ENCODE data around the gene SARS1. TPM values are rescaled to one million over a fixed set of nuclear protein-coding genes. Genes with fewer than 3 reads are reported as not detected.

SARS1 gene
- total and polyA plus RNA-seq, 8 donors, result 139 to 189 (median 145) TPM

GRCh38 chr1:109280862-109281261 is 67.1 kb downstream of the SARS1 start:
- DNase-seq (no peak), ATAC-seq (no peak)
- H3K4me3 ChIP-seq, result no peak overlapping the region
- H3K27me3 ChIP-seq, result no peaks in the 10 kb centered on the region
- intact Hi-C loops (cut with DNase I), result no loop called here
- no peak overlapping the region for H3K27ac ChIP-seq
- H3K9me3 ChIP-seq, result no peaks in the 10 kb centered on the region
- no peak for TF ChIP-seq CTCF (IDR thresholded peaks at IDR 0.05)
- H3K36me3 ChIP-seq, result peaks cover 0 to 4% of the 10 kb centered on the region in 2 donors
- H3K4me1 ChIP-seq, result peaks cover 31 to 40% of the 10 kb centered on the region in 2 donors

- peak overlapping the region; percentile 50 to 58 for H3K4me3 ChIP-seq
- intact Hi-C loops (cut with DNase I), result no loop called here
- H3K9me3 ChIP-seq, result no peaks in the 10 kb centered on the region
- H3K36me3 ChIP-seq, result peaks cover 0 to 4% of the 10 kb centered on the region in 2 donors
- TF ChIP-seq CTCF (IDR thresholded peaks at IDR 0.05), result no peak
- peak overlapping the region in 1 of 2 donors; percentile 86 for H3K27ac ChIP-seq
- H3K27me3 ChIP-seq, result no peaks in the 10 kb centered on the region
- ATAC-seq (no peak), DNase-seq (peak in 1 of 4 donors; percentile 83)
- peaks cover 28 to 40% of the 10 kb centered on the region in 2 donors for H3K4me1 ChIP-seq
These were observed 68.2 kb downstream of the SARS1 start for GRCh38 chr1:109281680-109282496.

- peak; percentile 6 for ATAC-seq
- Histone ChIP-seq H3K27ac (peak overlapping the region; percentile 1 to 86), H3K4me1 (peaks cover 22 to 34% of the 10 kb centered on the region in 2 donors), H3K27me3 (no peaks in the 10 kb centered on the region), H3K36me3 (peaks cover 0 to 4% of the 10 kb centered on the region in 2 donors), H3K4me3 (peak overlapping the region; percentile 50 to 58), H3K9me3 (no peaks in the 10 kb centered on the region)
- intact Hi-C loops (cut with DNase I), result no loop called here
- no peak for DNase-seq
- TF ChIP-seq CTCF (IDR thresholded peaks at IDR 0.05), result no peak
These were observed 68.8 kb downstream of the SARS1 start for GRCh38 chr1:109282497-109282951.

- peak in 1 of 2 donors; percentile 28 for TF ChIP-seq CTCF (IDR thresholded peaks at IDR 0.05)
- Histone ChIP-seq H3K27me3 (no peaks in the 10 kb centered on the region), H3K9me3 (no peaks in the 10 kb centered on the region), H3K27ac (peak within 1 kb of the TSS; percentile 86 to 89), H3K4me3 (peak within 1 kb of the TSS; percentile 50 to 58), H3K4me1 (peaks cover 18 to 30% of the 10 kb centered on the region in 2 donors), H3K36me3 (peaks cover 0 to 4% of the 10 kb centered on the region in 2 donors)
- peak; percentile 94 to 98 (median 98) for DNase-seq
- intact Hi-C loops (cut with DNase I), result no loop called here
- peak; percentile 99 for ATAC-seq
These were observed 69.4 kb downstream of the SARS1 start, which contains the start of gene PSRC1 for GRCh38 chr1:109282952-109283747. Gene PSRC1, minus strand, starts transcription at chr1:109283145.

Data from left lung (tissue), 10 donors.